HG03139 (cell line): ENCODE measurements around the gene ZFP90.
A peak's percentile ranks its signal among the peaks of the same experiment; 100 is the strongest.
"Not testable (repeated sequence)": the region's sequence is repeated elsewhere in the genome, so short reads cannot be mapped to it uniquely, and the experiment has no call there.

Experiments used
- ATAC-seq: cut with Tn5 transposase; IDR thresholded peaks from one replicate; pipeline ENCODE4 v1.9.1; 2021; ENCODE audit not compliant: unreplicated experiment

ZFP90 gene

DNA sequence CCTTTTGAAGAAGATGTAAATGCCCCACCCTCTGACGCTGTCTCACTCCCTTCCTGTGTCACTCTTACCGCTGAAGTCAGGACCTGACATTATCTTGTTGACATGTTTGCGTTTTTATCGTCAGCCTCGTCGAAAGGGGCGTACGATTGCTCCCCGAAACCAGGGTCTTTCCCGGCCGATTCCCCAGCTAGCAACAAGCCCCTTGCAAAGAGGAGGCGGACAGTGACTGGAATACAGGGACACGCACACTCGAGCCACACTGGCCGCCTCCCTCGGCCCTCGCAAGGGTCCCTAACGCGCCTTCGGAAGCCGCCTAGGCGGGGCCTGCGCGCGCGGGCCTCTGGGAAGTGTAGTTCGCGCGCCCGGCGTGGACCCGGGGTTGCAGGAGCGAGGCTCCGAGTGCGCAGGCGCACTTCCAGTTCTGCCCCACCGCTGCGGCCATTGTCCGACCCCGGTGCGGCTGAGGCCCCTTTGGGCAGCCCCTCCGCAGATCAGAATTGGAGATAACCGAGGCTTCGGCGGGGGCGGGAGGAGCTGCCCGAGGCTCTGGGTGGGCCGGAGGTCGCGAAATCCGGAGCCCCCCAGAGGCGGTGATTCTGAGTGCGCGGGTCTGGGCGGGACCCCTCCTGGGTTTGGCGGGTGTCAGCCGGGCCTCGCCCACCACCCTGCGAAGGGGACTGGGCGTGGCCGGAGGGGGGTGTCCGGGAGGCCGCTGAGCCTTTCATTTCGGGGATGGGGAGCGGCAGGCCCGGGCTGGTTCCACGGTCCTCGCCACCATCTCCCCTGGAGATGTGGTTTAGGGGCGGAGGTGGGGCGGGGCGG is at the start of gene ZFP90:
Gene ZFP90, plus strand, starts transcription at position 412 of the 822 bp plus-strand sequence. CDS start 502 bp downstream, outside the sequence.
- ATAC-seq, result peak; percentile 92

DNA sequence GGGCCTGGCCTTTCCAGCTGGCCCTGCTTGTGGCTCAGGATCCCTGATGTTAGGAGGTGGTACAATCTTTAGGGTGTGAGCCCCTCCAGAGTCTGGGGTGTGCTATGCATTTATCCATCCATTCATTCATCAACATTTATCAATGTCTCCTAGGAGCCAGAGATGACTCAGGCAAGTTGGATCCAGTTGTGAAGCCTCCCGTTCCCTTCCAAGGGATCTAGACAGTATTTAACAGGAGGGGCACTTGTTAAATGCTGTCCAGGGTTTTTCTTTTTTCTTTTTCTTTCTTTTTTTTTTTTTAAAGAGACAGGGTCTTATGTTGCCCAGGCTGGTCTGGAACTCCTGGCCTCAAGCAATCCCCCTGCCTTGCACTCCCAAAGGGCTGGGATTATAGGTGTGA is 48.7 kb upstream of the ZFP90 start:
- ATAC-seq, result no peak

DNA sequence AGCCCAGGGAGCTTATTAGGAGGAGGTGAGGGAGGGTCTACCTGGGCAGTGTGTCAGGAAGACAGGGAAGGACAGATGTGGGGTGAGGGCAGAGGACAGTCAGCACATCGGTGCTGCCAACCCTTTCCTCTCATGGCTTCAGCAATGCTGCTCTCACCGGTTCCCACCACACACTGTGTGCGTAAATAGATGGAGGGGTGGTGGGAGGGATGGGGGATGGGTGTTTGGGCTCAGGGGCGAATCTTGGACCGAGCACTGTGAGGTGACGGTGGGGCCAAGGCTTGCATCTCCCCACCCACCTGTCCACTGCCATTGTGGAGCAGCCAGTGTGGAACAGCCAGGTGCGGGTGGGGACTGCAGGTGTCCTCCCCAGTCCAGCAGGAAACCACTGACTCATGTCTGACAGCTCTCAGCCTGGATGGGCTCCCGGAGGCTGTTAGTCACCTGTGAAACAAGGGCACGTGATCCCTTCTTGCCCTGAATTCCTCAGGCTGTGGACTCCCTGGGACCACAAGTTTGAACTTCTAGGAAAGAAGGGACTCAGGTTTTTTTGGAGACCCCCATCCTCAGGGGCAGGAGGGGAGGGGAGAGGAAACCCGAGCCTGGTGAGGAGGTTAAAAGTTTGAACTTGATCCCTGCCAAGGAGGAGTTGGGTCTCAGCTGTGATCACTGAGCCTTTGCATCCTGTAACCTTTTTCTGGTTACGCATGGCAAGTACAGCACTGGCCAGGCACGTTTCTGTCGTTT is 48.1 kb upstream of the ZFP90 start:
- no peak for ATAC-seq

DNA sequence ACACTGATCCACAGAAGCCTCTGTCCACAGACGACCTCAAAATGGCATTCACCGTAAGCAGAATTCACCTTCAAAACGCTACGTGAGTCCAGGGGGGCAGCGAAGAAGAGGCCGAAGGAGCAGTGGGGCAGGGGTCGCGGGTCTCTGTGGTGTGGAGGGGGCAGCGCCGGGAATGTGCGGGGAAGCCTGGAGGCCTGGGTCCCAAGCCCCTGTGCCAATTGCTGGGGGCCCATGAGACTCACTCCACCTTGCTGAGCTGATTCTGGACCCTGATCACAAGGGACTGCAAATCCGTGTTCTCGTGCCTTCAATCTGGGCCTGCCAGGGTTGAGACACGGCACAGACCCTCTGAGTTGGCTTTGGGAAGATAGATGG is 47.5 kb upstream of the ZFP90 start:
- no peak for ATAC-seq

DNA sequence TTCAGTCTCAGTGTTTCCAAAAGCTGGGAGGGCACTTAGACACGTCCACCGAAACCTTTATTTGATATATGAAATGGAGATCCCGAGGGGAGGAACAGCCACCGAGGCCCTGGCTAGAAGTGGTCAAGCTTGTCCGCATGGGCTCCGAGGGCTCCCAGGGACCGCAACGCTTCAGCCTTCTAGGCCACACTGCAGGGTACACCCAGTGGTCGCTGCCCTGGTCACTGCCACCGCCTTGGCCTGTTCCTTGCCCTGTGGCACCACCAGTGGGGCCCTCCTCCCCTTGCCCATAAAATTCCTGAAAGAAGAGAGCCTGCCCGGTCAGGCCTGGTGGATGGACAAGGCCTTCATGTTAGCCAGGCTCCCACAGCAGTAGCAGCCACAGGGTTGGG is 46.9 kb upstream of the ZFP90 start:
- no peak for ATAC-seq

DNA sequence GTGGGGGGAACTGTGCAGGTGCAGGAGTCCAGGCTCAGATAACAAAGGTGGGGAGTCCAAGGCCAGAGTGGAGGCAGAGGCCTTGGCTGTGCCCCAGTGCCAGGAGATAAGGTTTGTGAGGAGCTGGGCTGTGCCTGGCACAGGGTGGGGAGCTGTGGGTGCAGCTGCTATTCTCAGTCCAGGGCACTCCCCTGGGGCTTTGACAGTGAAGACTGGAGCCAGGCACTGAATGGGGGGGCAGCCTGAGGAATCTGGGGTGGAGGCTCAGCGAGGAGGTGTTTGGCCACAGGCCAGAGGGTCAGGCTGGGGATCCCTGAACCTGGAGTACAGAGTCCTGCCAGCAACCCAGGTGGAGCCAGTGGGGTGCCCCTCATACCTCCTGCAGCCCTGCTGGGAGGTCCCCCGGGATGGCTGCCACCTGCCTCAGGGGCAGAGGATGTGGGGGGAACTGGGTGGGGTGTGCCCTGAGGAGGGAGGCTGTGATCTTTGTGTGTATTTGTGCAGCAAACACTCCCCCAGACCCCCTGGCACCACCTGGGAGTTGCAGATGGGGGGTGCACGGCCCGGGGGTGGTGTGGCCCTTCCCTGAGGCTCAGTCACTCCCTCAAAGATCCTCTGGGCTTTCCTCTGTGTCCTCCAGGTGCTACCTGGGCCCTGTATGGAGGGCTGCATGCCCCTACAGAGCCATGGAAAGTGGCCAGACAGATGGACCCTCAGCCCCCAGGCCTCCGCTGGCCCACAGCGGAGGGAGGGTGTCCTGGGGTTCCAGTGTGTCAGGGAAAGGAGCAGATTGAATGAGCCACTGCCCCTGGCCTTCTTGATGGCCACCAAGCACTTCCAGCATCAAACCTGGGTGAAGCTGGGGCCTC is 46.3 kb upstream of the ZFP90 start:
- no peak for ATAC-seq

DNA sequence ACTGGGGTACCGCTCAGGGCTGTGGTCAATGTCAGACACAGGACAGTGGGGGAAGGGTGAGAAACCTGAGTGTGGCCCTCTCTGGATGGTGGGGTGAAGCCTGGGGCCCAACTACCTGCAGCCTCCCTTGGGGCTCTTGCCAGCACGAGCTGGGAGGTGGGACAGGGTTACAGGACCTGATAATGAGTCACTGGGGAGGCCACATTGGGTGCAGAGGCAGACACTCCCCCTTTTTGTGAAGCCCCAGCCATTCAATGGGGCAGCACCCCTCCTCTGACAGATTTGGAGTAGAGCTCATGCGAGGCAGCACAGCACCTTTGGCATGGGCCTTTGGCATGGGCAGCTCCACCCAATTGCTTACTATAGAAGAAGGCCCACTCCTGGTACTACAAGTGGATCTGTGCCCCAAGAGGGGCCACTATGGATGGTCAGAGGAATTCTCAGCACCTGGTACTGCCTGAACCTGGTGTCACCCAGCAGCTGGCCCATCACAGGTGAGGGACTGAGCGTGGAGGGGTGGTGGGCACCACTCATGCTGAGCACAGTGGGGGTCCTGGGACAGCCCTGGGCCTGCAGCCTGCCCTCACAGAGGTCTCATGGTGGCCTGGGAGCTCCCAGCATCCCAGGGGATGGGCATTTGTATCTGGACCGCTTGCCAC is 45.5 kb upstream of the ZFP90 start:
- no peak for ATAC-seq

DNA sequence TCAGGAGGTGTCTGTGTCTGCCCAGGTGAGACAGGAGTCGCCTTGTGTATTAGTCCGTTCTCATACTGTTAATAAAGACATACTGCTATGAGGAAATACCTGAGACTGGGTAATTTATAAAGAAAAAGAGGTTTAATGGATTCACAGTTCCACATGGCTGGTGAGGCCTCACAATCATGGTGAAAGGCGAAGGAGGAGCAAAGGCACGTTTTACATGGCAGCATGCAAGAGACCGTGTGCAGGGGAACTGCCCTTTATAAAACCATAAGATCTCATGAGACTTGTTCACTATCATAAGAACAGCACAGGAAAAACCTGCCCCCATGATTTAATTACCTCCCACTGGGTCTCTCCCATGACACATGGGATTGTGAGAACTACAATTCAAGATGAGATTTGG is 44.8 kb upstream of the ZFP90 start:
- ATAC-seq, result not testable (repeated sequence)

DNA sequence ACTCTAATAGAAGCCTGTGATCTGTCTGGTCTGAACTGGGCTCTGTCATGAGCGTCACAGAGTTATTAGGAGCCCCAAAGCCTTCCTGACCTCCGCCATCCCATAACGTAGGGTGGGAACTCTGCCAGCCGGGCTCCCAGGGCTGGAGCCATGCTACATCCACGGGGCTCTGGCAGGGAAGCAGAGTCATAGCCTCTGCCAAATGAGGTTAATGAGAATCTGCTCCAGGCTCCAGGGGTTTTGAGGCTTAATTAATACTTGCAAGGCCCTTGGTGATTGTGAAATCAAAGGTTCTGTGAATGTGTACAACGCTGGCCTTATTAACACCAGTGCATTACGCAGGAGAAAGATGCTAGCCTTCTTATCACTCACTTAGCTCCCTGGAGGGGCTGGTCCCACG is 42.4 kb upstream of the ZFP90 start:
- ATAC-seq, result no peak

DNA sequence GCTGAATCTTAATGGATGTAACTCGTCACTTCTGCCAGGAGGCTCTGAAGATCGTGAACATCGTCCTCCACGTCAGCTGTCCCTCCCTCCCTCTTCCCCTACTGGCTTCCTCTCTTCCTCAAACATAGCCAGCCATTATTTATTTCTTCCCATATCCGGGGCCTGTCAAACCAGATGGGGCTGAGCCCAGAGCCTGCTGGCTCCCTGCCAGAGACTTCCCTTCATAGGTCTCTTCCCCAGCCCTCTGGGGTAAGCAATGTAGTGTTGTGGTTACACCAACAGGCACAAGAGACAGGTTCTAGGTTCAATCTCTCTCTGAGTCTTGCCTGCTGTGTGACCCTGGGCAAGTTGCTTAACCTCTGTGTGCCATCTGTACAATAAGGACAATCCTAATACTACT is 40.1 kb upstream of the ZFP90 start:
- no peak for ATAC-seq

DNA sequence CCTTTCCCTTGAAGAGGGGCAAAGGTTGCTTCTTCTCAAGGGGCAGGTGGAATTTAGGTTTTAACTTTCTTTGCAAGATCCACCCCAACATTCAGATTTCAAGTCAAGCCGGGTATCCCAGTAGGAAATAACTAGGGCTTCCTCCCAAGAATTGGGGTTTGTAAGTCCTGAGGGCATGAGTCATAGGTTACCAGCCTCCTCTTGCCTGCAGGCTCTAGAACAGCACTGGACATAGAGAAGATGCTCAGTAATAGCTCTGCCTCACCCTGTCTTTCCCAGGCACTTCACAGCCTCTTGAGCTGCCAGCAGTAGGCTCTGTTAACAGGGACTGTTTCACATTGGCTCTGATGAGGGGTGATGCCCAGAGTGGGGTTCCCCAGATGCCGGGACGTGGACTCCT is 35.8 kb upstream of the ZFP90 start:
- ATAC-seq, result no peak

DNA sequence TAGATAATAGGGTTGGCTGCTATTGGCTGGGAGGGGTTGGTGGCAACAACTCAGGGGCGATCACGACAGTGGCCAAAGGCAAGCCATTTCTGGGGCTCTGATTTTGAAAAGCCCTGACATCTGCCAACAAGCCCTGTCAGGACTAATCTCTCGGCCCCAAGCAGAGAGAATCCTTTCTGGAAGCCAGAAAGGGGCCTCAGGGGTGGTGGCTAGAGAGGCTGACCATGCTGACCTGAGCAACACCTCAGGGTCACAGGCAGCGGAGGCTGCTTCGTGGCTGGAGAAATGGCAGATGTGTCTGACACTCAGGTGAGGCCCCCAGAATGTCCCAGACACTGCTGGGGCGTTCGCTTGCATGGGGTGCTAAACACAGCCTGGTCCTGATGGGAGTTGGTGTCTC is 35.0 kb upstream of the ZFP90 start:
- ATAC-seq, result no peak

DNA sequence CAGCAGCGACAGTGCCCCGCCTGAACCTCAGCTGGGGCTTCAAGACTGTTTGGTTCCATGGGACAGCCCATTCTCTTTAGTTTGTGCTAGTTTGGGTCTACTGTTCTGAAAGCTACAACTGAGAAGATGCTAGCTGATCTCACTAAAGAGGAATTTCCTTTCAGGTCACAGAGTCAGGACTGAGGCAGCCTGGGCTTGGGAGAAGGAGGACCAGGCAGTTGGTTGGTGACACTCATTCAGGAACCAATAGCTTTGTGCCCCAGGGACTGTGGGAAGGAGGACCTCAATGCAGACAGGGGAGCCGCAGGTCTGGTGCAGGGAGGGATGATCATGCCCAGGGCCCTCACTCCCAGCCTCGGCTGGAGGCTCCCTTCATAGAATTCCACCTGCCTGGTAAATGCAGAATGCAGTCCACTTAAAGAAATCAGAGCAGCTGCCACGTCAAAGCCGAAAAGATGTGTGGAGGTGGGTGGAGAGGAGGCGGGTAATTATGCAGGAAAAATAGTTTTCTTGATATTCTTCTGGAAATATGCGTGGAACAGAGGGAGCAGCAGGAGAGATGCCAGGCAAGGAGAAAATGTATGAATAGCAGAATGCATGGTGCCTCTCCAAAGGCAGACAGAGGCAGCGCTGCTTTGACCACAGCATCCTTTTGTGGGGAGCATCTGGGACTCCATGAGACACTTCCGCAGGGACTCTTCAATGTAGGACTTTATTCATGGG is 32.6 kb upstream of the ZFP90 start:
- ATAC-seq, result no peak

DNA sequence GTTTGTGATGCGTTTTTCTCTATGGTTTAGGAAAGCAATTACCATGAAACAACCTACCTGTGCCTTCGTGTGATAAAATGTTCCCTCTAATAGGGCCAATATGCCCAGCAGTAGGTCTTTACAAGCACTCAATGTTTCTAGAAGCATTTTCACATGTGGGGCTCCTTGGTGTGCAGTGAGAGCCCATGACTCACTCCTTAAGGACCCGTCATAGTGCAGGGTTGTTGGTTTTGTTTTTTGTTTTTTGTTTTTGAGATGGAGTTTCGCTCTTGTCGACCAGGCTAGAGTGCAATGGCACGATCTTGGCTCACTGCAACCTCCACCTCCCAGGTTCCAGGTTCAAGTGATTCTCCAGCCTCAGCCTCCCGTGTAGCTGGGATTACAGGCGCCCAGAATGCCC is 31.1 kb upstream of the ZFP90 start:
- ATAC-seq, result no peak

DNA sequence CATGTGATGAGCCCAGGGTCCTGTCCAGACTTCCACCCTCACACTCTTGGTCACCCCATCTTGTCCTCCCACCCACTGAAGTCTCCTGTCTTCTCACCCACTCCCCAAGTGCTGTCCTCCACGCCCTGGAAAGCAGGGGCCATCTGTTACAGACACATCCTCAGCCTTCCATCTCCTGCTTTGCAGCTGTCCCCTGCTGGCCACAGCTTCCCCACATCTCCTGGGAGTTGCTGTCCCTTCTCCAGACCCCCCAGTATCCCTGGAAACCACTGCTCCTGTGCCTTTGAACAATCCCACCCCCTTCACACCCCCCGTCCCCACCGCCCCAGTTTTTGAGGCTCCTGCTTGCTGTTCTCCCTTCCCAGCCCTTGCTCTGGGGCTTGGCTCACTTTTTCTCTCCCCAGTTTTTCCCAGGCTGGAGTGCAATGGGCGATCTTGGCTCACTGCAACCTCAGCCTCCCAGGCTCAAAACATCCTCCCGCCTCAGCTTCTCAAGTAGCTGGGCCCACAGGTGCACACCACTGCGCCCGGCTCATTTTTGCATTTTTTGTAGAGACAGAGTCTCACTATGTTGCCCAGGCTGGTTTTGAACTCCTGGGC is 30.4 kb upstream of the ZFP90 start:
- no peak for ATAC-seq

DNA sequence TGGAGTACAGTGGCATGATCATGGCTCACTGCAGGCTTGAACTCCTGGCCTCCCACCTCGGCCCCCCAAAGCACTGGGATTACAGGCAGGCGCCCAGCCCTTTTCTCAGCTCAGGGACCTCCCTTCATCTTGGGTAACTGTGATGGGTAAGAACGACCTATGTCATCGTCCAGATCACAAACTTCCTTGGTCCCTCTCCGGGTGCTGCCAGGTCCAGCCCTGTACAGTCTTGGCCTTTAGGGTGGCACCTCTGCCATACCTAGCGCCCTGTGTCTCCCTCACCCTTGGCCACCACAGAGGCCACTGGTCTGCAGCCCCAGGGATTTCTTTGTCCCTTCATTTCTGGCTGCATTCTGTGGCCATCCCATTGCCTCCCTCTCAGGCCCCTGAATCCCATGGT is 29.7 kb upstream of the ZFP90 start:
- ATAC-seq, result no peak

DNA sequence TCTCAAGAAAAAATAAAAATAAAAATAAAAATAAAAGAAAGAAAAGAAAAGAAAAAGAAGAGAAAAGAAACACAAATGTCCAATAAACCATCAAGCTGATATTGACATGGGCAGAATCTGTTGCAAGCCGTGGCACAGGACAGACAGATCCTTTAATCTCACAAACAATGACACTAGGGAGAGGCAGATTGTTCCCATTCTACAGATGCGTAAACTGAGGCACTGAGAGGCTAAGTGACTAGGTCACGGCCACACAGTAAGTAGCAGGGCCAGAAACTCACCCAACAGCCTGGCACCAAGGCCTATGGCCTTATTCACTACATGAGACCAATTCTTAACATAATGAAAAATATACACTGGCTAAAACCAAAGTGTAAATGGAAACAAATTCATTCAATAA is 28.3 kb upstream of the ZFP90 start:
- no peak for ATAC-seq

DNA sequence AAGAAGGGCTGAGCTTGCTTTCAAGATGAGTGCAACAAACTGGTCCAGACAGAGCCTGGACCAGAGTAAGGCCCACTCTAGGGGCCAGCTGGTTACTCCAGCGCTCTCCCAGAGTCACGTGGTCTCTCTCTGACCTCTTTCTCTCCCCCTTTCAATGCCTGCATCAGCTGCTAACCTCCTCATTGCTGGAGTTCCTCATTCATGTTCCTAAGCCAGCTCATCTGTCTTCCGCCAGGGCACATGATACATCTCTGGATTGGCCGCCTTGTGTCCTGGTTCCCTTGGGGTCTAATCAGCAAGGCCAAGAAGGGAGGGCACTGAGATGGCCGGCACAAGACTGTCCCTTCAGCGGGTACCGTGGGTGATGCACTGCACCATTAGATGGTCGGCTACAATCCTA is 26.9 kb upstream of the ZFP90 start:
- ATAC-seq, result no peak

DNA sequence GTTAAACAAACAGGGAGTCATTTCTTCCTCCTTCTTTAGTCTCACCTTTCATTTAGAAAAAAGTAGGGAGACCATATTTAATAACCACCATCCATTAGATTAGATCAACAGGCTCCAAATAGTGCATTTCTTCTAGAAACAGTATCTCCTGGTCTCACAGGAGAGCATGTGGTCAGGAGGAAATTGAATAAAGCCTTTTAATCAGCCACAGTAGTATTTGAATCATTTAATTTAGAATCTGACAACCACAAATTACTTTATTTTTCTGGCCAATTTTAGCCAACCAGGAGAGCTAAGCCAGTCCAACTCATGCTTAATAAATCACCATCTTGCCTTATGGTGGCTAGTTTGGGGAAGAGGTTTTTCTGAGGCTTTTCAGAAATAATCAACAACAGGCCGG is 26.3 kb upstream of the ZFP90 start:
- no peak for ATAC-seq

DNA sequence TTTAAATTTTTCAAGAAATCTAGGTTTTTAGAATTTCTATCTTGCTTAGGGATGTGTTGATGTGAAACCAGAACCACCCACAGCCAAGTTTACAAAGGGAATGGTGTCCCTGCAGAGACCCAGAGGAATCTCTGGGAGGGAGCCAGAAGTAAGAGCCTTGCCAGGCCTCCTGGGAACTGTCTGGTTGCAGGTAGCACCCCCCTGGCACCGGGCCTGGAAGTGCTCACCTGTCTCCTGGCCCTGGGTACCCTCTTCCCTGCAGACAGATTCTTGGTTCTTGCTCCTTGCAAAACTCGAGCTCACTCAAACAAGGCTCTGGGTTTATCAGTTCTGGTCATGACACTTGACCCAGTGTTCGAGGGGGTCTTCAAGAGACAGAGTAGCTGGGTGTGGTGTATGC is 24.6 kb upstream of the ZFP90 start:
- ATAC-seq, result no peak
